Mucosa of gallbladder (tissue), 1 donor: ENCODE results near the gene DLGAP3. TPM values are rescaled to one million over a fixed set of nuclear protein-coding genes. Genes with fewer than 3 reads are reported as not detected.
"Not testable (repeated sequence)": the region's sequence is repeated elsewhere in the genome, so short reads cannot be mapped to it uniquely, and the experiment has no call there.

Experiments used
- DNase-seq: peaks from one replicate; pipeline ENCODE4 v3.0.0-alpha.2; 2020; ENCODE audit warnings: low spot score
- total RNA-seq: library from RNA; stranded (reverse); gene quantifications from one replicate; pipeline ENCODE4 v1.2.1, GENCODE V29; 2021
- donor health status: DM: no; HTN: no; CAD: no.

Gene DLGAP3
- total RNA-seq: 0.43 TPM

- no peak for DNase-seq
These were observed at the start of gene DLGAP3 for GRCh38 chr1:34929497-34929852. Gene DLGAP3, minus strand, starts transcription at chr1:34929650. Its CDS starts 24,267 bp downstream, at chr1:34905383.

- DNase-seq: no peak
These were observed 49.5 kb upstream of the DLGAP3 start for GRCh38 chr1:34978921-34979320.

- no peak for DNase-seq
These were observed 48.4 kb upstream of the DLGAP3 start for GRCh38 chr1:34977858-34978257.

GRCh38 chr1:34977210-34977471 is 47.7 kb upstream of the DLGAP3 start:
- DNase-seq: no peak

GRCh38 chr1:34976384-34977209 is 47.1 kb upstream of the DLGAP3 start:
- no peak for DNase-seq

GRCh38 chr1:34975771-34976170 is 46.3 kb upstream of the DLGAP3 start:
- DNase-seq: no peak

- DNase-seq: no peak
These were observed 45.9 kb upstream of the DLGAP3 start for GRCh38 chr1:34975338-34975737.

GRCh38 chr1:34974626-34975025 is 45.2 kb upstream of the DLGAP3 start:
- DNase-seq: no peak

- no peak for DNase-seq
These were observed 43.9 kb upstream of the DLGAP3 start for GRCh38 chr1:34973326-34973725.

GRCh38 chr1:34970829-34971228 is 41.4 kb upstream of the DLGAP3 start:
- no peak for DNase-seq

- DNase-seq: no peak
These were observed 40.8 kb upstream of the DLGAP3 start for GRCh38 chr1:34970220-34970735.

- DNase-seq: not testable (repeated sequence)
These were observed 38.8 kb upstream of the DLGAP3 start for GRCh38 chr1:34968297-34968696.

- not testable (repeated sequence) for DNase-seq
These were observed 38.2 kb upstream of the DLGAP3 start for GRCh38 chr1:34967672-34968071.

GRCh38 chr1:34965597-34965996 is 36.1 kb upstream of the DLGAP3 start:
- no peak for DNase-seq

- DNase-seq: no peak
These were observed 21.0 kb upstream of the DLGAP3 start for GRCh38 chr1:34950428-34950827.

- not testable (repeated sequence) for DNase-seq
These were observed 19.3 kb upstream of the DLGAP3 start for GRCh38 chr1:34948739-34949138.

GRCh38 chr1:34947641-34948314 is 18.3 kb upstream of the DLGAP3 start:
- DNase-seq: not testable (repeated sequence)

GRCh38 chr1:34946211-34946610 is 16.8 kb upstream of the DLGAP3 start:
- no peak for DNase-seq

- DNase-seq: not testable (repeated sequence)
These were observed 12.3 kb upstream of the DLGAP3 start for GRCh38 chr1:34941798-34942197.

- no peak for DNase-seq
These were observed 1.2 kb upstream of the DLGAP3 start for GRCh38 chr1:34930702-34931071.

- no peak for DNase-seq
These were observed 627 bp upstream of the DLGAP3 start for GRCh38 chr1:34929853-34930701.

- no peak for DNase-seq
These were observed 552 bp downstream of the DLGAP3 start for GRCh38 chr1:34928699-34929496.
